WTC11 (cell line): ENCODE results near the gene NUP214.

ENCODE experiments used
- SMAD4 ChIP-seq: sonication (generic); formaldehyde crosslinking; IDR thresholded peaks from 2 replicates; pipeline ENCODE4 v1.8.0; 2022; ENCODE audit warnings: mild to moderate bottlenecking, missing genetic modification reagents
- SOX15 ChIP-seq: fragments of 250-450 bp; sonication (Bioruptor Pico); IDR thresholded peaks from 2 replicates; pipeline ENCODE4 v1.9.0; 2021; ENCODE audit warnings: mild to moderate bottlenecking
- TEAD4 ChIP-seq: sonication (generic); formaldehyde crosslinking; IDR thresholded peaks from 2 replicates; pipeline ENCODE4 v1.8.0; 2022; ENCODE audit warnings: mild to moderate bottlenecking, missing genetic modification reagents
- ZNF121 ChIP-seq: sonication (generic); formaldehyde crosslinking; IDR thresholded peaks from 2 replicates; pipeline ENCODE4 v1.8.0; 2023; ENCODE audit warnings: missing genetic modification reagents
- TF ChIP-seq, protein P1 (sequence below): fragments of 200-600 bp; IDR thresholded peaks from 2 replicates; pipeline ENCODE4 v1.8.0; 2022; ENCODE audit warnings: antibody characterized with exemption
- TF ChIP-seq, protein P2 (sequence below): sonication (generic); formaldehyde crosslinking; IDR thresholded peaks from 2 replicates; pipeline ENCODE4 v1.8.0; 2022; ENCODE audit warnings: mild to moderate bottlenecking, missing genetic modification reagents
- TF ChIP-seq, protein P3 (sequence below): sonication (generic); formaldehyde crosslinking; IDR thresholded peaks from 2 replicates; pipeline ENCODE4 v1.8.1; 2023; ENCODE audit warnings: mild to moderate bottlenecking, missing genetic modification reagents, moderate library complexity

DNA sequence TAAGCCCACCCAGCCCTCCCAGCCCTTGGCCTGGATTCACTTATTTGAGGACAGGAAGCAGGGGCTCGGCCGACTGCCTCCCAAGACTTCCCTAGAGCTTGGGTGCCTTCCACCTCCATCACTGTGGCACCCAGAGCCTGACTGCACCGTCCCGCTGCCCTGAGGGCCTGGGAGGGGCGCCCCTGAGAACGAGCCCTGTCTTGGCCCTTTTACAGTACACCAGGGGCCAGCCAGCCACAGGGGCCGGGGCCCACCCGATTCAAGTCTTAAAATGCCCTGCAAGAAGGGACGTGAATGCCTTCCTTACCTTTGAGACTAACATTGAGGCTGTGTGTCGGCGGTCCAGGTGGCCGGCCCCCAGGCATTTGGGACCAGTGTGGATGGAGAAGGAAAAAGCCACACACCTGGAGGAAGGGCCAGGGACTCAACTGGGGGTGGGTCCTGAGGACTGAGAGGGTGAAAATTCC lies 134.1 kb downstream of the NUP214 start:
- TF ChIP-seq TEAD4 (CRISPR knock-in tag): no peak
- TF ChIP-seq, protein P1, sequence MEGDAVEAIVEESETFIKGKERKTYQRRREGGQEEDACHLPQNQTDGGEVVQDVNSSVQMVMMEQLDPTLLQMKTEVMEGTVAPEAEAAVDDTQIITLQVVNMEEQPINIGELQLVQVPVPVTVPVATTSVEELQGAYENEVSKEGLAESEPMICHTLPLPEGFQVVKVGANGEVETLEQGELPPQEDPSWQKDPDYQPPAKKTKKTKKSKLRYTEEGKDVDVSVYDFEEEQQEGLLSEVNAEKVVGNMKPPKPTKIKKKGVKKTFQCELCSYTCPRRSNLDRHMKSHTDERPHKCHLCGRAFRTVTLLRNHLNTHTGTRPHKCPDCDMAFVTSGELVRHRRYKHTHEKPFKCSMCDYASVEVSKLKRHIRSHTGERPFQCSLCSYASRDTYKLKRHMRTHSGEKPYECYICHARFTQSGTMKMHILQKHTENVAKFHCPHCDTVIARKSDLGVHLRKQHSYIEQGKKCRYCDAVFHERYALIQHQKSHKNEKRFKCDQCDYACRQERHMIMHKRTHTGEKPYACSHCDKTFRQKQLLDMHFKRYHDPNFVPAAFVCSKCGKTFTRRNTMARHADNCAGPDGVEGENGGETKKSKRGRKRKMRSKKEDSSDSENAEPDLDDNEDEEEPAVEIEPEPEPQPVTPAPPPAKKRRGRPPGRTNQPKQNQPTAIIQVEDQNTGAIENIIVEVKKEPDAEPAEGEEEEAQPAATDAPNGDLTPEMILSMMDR: no peak
- no peak for TF ChIP-seq SOX15 (CRISPR knock-in tag)
- 0 out of 2 replicates have a peak, but pooled peaks have one; percentile 20 for TF ChIP-seq ZNF121
- TF ChIP-seq, protein P2, sequence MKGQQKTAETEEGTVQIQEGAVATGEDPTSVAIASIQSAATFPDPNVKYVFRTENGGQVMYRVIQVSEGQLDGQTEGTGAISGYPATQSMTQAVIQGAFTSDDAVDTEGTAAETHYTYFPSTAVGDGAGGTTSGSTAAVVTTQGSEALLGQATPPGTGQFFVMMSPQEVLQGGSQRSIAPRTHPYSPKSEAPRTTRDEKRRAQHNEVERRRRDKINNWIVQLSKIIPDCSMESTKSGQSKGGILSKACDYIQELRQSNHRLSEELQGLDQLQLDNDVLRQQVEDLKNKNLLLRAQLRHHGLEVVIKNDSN (CRISPR knock-in tag): no peak
- TF ChIP-seq, protein P3, sequence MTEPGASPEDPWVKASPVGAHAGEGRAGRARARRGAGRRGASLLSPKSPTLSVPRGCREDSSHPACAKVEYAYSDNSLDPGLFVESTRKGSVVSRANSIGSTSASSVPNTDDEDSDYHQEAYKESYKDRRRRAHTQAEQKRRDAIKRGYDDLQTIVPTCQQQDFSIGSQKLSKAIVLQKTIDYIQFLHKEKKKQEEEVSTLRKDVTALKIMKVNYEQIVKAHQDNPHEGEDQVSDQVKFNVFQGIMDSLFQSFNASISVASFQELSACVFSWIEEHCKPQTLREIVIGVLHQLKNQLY: no peak
- TF ChIP-seq SMAD4 (CRISPR knock-in tag): no peak
